Measurements from ENCODE around the gene PC. TPM values are rescaled to one million over a fixed set of nuclear protein-coding genes. Genes with fewer than 3 reads are reported as not detected.
"Not testable (repeated sequence)": the region's sequence is repeated elsewhere in the genome, so short reads cannot be mapped to it uniquely, and the experiment has no call there.

PC gene
- polyA plus RNA-seq, 1 donor (not counting 4 experiments of a cell fraction or from before 2014, with no cell fraction given) = 13.3 TPM

- no peaks in the 10 kb centered on the region for H4K20me1 ChIP-seq (ENCODE audit: control insufficient read depth, extremely low read depth, insufficient read depth, low read length)
- no peak overlapping the region for H3K27ac ChIP-seq (ENCODE audit: control insufficient read depth, insufficient read depth, low read length)
- H3K4me3 ChIP-seq (ENCODE audit: control insufficient read depth in 2 of 3, extremely low read depth in 1 of 3, insufficient read depth in 2 of 3, low read depth in 1 of 3, low read length in 3 of 3) = no peak overlapping the region
- no peak for FAIRE-seq
- no peaks in the 10 kb centered on the region for H3K36me3 ChIP-seq (ENCODE audit: control insufficient read depth in 2 of 2, extremely low read depth in 1 of 2, insufficient read depth in 2 of 2, low read length in 2 of 2)
- H3K4me2 ChIP-seq (ENCODE audit: control insufficient read depth, extremely low read depth, insufficient read depth, low read depth, low read length) = no peak overlapping the region
- no peaks in the 10 kb centered on the region for H3K27me3 ChIP-seq (ENCODE audit: control insufficient read depth, extremely low read depth, insufficient read depth, low read length)
- no peak overlapping the region for H3K9ac ChIP-seq (ENCODE audit: control insufficient read depth, extremely low read depth, insufficient read depth, low read length)
- no peaks in the 10 kb centered on the region for H3K4me1 ChIP-seq (ENCODE audit: control insufficient read depth, extremely low read depth, insufficient read depth, low read length)
- no peaks in the 10 kb centered on the region for H3K9me3 ChIP-seq (ENCODE audit: control insufficient read depth, low read depth, low read length)
- H3K79me2 ChIP-seq (ENCODE audit: control insufficient read depth, insufficient read depth, low read length) = no peaks in the 10 kb centered on the region
- TF ChIP-seq EZH2 (IDR thresholded peaks at IDR 0.05; ENCODE audit: low read length) = no peak
- no peak for TF ChIP-seq CTCF (optimal IDR thresholded peaks at IDR 0.05 in 1 of 3, IDR thresholded peaks at IDR 0.05 in 1 of 3, conservative IDR thresholded peaks at IDR 0.05 in 1 of 3; ENCODE audit: extremely low read depth in 1 of 3, insufficient read depth in 2 of 3, low read length in 3 of 3)
- H2AFZ ChIP-seq (ENCODE audit: control insufficient read depth, low read length) = no peak overlapping the region
- dilution Hi-C loops (cut with MboI; ENCODE audit: extremely low pct_ligation_motif_present, low sequenced_read_pairs) = no loop called here
- no peaks in the 10 kb centered on the region for H3K9me1 ChIP-seq (ENCODE audit: control insufficient read depth, extremely low read depth, insufficient read depth, low read length)
- DNase-seq (ENCODE audit: low read depth, low spot score) = no peak
These were observed 38.6 kb upstream of the PC start for GRCh38 chr11:66996609-66997273.

DNA sequence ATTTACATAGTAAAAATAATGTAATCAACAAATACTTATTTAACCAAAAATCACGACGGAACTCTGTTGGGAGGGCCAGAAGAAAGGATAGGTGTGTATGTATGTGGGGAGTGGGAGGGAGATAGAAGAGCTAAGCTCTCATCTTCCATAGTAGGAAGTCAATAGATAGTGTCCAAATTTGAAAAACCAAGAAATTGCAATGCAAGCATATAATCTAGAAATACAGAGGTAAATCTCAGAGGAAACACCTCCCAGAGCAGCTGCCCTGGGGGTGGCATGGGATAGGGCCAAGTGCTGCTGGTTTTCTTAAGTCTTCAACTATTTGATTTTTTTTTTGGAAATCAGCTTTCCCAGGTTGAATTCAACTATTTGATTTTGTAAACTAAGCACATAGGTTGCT lies 33.9 kb upstream of the PC start:
- no peak for TF ChIP-seq EZH2 (IDR thresholded peaks at IDR 0.05; ENCODE audit: low read length)
- no peak for TF ChIP-seq CTCF (optimal IDR thresholded peaks at IDR 0.05 in 1 of 3, IDR thresholded peaks at IDR 0.05 in 1 of 3, conservative IDR thresholded peaks at IDR 0.05 in 1 of 3; ENCODE audit: extremely low read depth in 1 of 3, insufficient read depth in 2 of 3, low read length in 3 of 3)
- no peak overlapping the region for H3K4me2 ChIP-seq (ENCODE audit: control insufficient read depth, extremely low read depth, insufficient read depth, low read depth, low read length)
- no peak overlapping the region for H3K27ac ChIP-seq (ENCODE audit: control insufficient read depth, insufficient read depth, low read length)
- H3K9ac ChIP-seq (ENCODE audit: control insufficient read depth, extremely low read depth, insufficient read depth, low read length) = no peak overlapping the region
- H3K9me3 ChIP-seq (ENCODE audit: control insufficient read depth, low read depth, low read length) = no peaks in the 10 kb centered on the region
- no peaks in the 10 kb centered on the region for H3K9me1 ChIP-seq (ENCODE audit: control insufficient read depth, extremely low read depth, insufficient read depth, low read length)
- H3K79me2 ChIP-seq (ENCODE audit: control insufficient read depth, insufficient read depth, low read length) = no peaks in the 10 kb centered on the region
- no peak overlapping the region for H2AFZ ChIP-seq (ENCODE audit: control insufficient read depth, low read length)
- FAIRE-seq (no peak), DNase-seq (ENCODE audit: low read depth, low spot score) (no peak)
- dilution Hi-C loops (cut with MboI; ENCODE audit: extremely low pct_ligation_motif_present, low sequenced_read_pairs) = no loop called here
- no peaks in the 10 kb centered on the region for H3K4me1 ChIP-seq (ENCODE audit: control insufficient read depth, extremely low read depth, insufficient read depth, low read length)
- no peaks in the 10 kb centered on the region for H3K36me3 ChIP-seq (ENCODE audit: control insufficient read depth in 2 of 2, extremely low read depth in 1 of 2, insufficient read depth in 2 of 2, low read length in 2 of 2)
- H3K27me3 ChIP-seq (ENCODE audit: control insufficient read depth, extremely low read depth, insufficient read depth, low read length) = no peaks in the 10 kb centered on the region
- H4K20me1 ChIP-seq (ENCODE audit: control insufficient read depth, extremely low read depth, insufficient read depth, low read length) = no peaks in the 10 kb centered on the region
- H3K4me3 ChIP-seq (ENCODE audit: control insufficient read depth in 2 of 3, extremely low read depth in 1 of 3, insufficient read depth in 2 of 3, low read depth in 1 of 3, low read length in 3 of 3) = no peak overlapping the region

DNA sequence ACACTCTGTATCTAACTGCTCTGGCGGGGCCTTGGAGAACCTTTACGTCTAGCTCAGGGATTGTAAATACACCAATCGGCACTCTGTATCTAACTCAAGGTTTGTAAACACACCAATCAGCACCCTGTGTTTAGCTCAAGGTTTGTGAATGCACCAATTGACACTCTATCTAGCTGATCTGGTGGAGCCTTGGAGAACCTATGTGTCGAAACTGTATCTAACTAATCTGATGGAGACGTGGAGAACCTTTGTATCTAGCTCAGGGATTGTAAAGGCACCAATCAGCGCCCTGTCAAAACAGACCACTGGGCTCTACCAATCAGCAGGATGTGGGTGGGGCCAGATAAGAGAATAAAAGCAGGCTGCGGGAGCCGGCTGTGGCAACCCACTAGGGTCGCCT lies 31.2 kb upstream of the PC start:
- H3K4me1 ChIP-seq (ENCODE audit: control insufficient read depth, extremely low read depth, insufficient read depth, low read length); H3K9me1 ChIP-seq (ENCODE audit: control insufficient read depth, extremely low read depth, insufficient read depth, low read length); H4K20me1 ChIP-seq (ENCODE audit: control insufficient read depth, extremely low read depth, insufficient read depth, low read length); H2AFZ ChIP-seq (ENCODE audit: control insufficient read depth, low read length); DNase-seq (ENCODE audit: low read depth, low spot score); H3K27ac ChIP-seq (ENCODE audit: control insufficient read depth, insufficient read depth, low read length); H3K9me3 ChIP-seq (ENCODE audit: control insufficient read depth, low read depth, low read length); H3K36me3 ChIP-seq (ENCODE audit: control insufficient read depth in 2 of 2, extremely low read depth in 1 of 2, insufficient read depth in 2 of 2, low read length in 2 of 2); H3K9ac ChIP-seq (ENCODE audit: control insufficient read depth, extremely low read depth, insufficient read depth, low read length); FAIRE-seq; H3K4me3 ChIP-seq (ENCODE audit: control insufficient read depth in 2 of 3, extremely low read depth in 1 of 3, insufficient read depth in 2 of 3, low read depth in 1 of 3, low read length in 3 of 3); H3K79me2 ChIP-seq (ENCODE audit: control insufficient read depth, insufficient read depth, low read length); dilution Hi-C loops (cut with MboI; ENCODE audit: extremely low pct_ligation_motif_present, low sequenced_read_pairs); H3K27me3 ChIP-seq (ENCODE audit: control insufficient read depth, extremely low read depth, insufficient read depth, low read length); H3K4me2 ChIP-seq (ENCODE audit: control insufficient read depth, extremely low read depth, insufficient read depth, low read depth, low read length): not testable (repeated sequence)

DNA sequence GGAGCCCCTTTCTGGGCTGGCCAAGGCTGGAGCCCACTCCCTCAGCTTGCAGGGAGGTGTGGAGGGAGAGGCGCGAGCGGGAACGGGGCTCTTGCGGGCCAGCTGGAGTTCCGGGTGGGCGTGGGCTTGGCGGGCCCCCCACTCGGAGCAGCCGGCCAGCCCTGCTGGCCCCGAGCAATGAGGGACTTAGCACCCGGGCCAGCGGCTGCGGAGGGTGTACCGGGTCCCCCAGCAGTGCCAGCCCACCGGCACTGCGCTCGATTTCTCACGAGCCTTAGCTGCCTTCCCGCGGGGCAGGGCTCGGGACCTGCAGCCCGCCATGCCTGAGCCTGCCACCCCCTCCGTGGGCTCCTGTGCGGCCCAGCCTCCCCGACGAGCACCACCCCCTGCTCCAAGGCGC lies 30.6 kb upstream of the PC start:
- H3K4me3 ChIP-seq (ENCODE audit: control insufficient read depth in 2 of 3, extremely low read depth in 1 of 3, insufficient read depth in 2 of 3, low read depth in 1 of 3, low read length in 3 of 3); H3K79me2 ChIP-seq (ENCODE audit: control insufficient read depth, insufficient read depth, low read length); dilution Hi-C loops (cut with MboI; ENCODE audit: extremely low pct_ligation_motif_present, low sequenced_read_pairs); H3K36me3 ChIP-seq (ENCODE audit: control insufficient read depth in 2 of 2, extremely low read depth in 1 of 2, insufficient read depth in 2 of 2, low read length in 2 of 2); H3K4me1 ChIP-seq (ENCODE audit: control insufficient read depth, extremely low read depth, insufficient read depth, low read length); H2AFZ ChIP-seq (ENCODE audit: control insufficient read depth, low read length); H3K27me3 ChIP-seq (ENCODE audit: control insufficient read depth, extremely low read depth, insufficient read depth, low read length); H4K20me1 ChIP-seq (ENCODE audit: control insufficient read depth, extremely low read depth, insufficient read depth, low read length); H3K9me3 ChIP-seq (ENCODE audit: control insufficient read depth, low read depth, low read length); H3K4me2 ChIP-seq (ENCODE audit: control insufficient read depth, extremely low read depth, insufficient read depth, low read depth, low read length); H3K9me1 ChIP-seq (ENCODE audit: control insufficient read depth, extremely low read depth, insufficient read depth, low read length); FAIRE-seq; H3K9ac ChIP-seq (ENCODE audit: control insufficient read depth, extremely low read depth, insufficient read depth, low read length); H3K27ac ChIP-seq (ENCODE audit: control insufficient read depth, insufficient read depth, low read length); DNase-seq (ENCODE audit: low read depth, low spot score): not testable (repeated sequence)
